Stimulated activated CD8-positive, alpha-beta memory T cell treated with anti-CD3 and anti-CD28 coated beads, Interleukin-4, amount 100 ng/mL, for 48 hours (primary cell): ENCODE measurements around the gene EXD3.
A peak's percentile ranks its signal among the peaks of the same experiment; 100 is the strongest.

Experiments used
- DNase-seq: peaks from one replicate; pipeline ENCODE4 v3.0.0-alpha.2; 2020

EXD3 gene

DNA sequence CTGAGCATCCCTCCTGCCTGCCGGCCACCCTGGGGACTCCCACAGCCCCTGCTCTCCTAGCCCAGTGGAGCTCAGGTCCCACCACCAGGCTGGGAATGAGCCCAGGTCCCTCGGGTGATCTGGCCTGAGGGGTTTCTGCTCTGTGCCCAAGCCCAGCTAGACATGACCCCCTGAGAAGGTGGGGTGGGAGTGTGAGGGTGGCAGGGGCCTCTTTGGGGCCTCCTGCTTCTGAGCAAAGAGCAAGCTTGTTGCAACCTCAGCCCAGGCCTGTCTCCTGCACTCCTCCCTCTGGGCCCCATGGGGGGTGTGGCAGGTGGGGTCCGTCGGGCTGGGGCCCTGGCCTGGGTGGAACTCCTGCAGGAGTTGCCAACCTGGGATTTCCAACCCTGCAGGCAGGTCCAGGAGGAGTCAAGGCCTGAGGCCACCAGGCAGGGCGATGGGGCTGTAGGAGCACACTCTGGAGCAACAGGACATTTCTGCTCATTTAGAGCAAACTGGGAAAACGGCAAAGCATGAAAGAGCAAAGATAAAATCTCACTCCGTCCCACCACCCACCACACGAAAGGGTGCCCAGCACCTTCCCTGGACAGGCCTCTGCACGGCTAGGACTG is 109.5 kb downstream of the EXD3 start:
- no peak for DNase-seq

DNA sequence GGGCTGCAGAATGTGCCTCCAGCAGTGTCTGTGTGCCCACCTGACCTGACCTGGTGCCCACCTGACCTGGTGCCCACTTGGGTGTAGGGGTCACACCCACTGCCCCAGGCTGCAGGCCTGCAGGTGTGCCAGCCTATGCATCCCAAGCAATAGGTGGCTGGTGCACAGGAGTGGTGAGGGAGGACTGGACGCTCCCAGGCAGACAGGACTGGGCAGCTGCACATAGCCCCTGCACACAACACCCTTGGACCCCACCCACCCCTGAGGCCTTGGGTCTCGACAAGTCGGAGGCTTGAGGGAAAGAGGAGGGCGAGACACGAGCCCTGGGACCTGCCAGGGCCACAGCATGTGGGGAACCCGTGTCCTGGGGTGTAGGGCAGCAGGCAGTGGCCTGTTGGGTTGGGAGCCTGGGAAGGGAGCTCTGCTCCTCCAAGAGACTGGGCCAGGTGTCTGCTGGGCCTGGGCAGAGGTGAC is 110.1 kb downstream of the EXD3 start:
- DNase-seq: no peak

DNA sequence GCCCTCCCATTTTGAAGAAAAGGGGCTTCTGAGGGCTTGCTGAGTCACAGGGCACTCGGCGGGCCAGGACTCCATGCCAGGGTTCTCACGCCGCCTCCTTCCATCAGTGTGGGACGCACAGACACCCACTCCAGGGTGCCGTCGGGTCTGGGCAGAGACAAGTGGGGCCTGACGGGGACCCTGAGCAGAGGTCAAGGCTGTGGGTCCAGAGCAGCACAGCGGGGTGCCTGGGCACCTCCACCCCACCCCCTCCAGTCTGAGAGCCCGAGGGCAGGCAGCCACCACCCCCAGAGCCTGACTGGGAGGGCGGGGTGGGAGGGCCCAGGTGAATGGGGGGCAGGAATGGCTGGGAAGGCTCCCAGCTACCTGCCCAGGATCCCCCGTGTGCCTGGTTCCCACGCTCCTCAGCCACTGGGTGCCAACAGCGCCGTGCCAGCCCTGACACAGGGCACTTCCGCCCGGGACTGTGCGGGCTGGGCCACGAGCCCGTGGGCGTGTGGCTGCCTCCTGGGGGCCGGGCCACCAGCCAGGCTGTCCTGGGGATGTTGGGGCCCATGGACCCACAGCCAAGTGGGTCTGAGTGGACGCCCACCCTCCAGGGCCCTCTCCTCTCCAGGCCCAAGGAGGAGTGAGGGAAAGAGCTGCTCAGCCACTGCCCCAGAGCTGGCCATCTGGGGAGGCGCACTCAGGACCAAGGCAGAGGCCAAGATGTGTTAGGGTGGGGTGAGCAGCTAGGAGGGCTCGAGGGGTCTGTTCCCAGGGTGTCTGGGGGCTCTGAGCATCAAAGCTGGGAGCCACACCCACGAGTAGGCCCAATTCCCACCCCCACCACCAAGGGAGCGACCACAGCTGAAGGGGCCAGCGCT is 110.7 kb downstream of the EXD3 start:
- no peak for DNase-seq

DNA sequence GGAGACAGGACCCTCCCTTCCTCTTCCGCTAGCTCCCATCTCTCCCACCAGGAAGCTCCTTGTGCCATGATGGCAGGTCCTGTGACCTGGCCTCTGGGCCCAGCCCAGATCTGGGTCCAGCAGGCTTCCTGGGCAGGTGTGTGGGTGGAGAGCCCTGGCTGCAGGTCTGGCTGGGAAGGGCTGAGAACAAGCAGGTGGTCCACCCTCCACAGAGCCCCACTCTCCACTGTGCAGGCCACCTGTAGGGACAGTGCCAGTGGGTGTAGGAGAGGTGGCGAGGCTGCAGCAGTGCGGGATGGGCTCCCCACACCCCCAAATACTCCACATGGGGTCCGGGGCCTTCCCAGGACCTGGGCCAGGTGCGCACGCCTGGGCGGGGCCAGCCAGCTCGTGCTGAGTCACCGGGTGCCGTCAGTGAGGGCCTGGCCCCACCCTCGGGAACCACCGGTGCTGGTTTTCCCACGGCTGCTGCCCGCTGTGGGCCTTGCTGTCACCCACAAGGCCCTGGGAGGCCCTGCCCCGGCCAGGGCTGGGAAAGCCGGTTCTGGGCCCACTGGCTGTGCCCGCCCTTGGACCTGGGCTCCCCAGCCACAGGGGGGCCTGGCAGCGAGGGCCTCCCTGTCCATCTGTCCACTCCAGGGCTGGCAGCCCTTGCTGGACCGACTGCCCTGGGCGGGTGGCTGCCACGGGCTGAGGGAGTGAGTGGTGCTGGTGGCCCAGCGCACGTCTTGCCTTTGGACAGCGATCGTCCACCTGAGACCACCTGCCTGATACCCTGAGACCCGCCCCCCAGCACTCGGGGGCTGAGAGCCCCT is 111.6 kb downstream of the EXD3 start:
- DNase-seq: no peak

DNA sequence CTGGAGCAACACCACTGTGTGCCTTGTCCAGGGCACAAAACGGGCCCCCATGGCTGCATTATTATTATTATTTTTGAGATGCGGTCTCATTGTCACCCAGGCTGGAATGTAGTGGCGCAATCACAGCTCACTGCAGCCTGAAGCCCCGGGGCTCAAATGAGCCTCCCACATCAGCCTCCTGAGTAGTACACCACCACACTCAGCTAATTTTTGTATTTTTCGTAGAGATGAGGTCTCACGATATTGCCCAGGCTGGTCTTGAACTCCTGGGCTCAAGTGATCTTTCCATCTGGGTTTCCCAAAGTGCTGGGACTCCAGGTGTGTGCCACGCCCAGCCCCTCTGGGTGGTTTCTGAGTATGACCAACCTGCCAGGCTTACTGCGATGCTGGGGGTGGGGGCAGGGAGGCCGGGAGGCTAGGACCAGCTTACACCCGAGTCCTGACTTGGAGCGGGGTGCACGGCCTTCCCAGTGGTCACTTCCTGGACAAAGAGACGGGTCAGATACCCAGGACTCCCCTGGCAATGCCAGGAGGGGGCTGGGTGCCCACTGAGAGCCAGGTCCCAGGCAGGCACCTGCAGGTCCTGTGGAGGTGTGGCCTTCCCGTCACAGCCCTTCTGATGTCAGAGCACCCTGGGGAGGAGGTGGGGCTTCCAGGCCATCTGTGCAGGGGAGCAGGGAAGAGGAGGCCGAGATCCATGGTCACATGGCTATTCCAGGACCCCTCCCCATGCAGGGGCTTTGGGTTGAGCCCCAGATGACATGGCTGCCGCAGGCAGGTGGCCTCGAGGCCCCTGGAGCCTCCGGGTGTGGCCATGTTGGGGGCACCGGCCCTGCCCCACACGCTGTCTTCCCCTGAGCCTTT is 112.5 kb downstream of the EXD3 start:
- no peak for DNase-seq

DNA sequence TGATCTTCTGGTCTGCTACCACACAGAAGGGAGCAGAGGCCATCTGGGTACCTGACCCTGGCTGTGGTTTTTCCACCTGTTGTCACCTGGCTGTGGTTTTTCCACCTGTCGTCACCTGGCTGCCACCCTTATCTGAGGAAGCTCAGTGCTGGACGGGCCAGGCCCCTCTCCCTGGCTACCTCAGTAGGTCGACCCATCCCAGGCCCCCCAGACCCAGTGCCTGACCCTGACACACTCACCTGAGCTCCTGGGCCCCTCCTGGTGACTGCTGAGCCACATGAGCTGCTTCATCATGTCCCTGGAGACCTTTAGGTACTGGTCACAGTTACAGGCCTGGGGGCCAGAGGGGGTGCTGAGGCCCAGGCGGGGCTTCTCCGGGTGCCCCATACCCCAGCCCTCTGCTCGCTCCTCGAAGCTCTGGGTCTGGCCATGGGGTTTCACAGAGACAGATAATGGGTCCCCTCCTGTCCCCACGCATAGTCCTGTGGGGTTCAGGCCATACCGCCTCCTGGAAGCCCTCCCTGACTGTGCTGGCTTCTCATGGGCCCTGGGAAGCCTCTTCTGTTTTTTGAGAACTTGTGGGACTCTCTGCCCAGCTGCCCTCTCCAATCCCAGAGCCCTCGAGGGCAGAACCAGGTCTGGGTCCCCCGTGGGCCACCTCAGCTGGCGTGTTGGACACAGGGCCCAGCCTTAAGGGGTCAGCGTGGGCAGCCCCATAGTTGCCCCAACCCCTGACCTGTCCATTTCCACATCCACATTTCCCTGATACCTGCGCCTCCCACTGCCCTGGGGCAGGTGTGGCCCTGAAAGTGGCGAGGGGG is 113.4 kb downstream of the EXD3 start:
- DNase-seq: no peak

DNA sequence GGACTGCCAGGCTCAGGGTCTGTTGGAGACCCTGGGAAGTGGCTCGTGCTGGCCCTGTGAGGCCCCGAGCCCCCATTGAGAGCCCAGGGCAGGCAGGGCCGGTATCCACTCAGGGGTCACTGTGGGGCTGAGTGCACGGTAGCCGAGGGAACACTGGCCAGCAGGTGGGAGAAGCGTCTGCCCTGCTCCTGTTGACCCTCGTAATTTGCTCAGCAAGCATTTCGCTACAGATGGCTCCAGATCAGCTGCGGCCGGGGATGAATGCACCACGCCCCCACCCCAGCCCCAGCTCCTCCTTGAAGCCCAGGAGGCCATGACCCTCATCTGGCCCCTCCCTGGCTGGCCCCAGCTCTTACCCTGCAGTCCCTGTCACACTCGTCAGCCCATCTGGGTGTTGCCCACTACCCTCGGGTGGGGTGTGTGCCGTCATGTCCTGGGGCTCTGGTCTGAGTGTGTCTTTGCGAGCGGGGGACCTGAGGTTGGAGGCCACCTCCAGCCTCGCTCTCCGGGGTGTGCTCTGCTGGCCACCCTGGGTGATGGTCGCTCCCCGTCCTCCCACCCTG is 114.8 kb downstream of the EXD3 start:
- DNase-seq: no peak

DNA sequence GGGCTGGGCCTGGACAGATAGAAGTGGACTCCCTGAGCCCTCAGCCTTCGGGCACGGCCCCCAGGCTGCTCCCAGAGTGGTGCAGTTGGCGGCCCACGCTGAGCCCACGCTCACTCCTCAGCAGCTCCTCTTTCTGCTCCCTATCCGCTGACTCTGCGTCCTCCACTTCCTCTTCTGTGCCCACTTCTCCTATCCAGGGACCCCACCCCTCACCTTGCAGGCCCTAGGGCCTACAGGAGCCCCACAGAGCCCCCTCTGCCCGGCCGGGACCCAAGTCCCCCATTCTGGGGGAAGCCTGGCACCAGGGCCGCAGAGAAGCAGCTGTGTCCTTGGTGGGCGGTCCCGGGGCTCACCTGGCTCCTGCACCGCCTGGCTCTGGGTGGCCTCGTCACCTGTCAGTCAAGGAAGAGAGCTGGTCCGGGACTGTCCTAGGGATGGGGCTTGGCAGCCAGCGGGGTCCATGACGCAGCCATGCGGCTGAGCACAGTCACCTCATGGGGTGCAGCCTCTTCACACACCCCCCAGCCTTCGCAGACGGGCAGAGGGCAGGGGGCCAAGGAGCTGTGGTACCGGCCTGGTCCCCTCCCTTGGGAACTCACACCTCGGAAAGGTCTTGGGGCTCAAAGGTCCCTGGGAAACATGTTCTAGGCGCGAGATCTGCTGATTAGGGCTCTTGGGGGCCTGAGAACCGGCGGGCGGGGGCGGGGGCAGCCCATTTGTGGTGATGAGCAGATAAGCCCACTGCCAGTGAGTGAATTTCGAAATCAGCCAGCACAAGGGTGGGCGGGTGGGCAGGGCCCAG is 115.5 kb downstream of the EXD3 start:
- DNase-seq: no peak

DNA sequence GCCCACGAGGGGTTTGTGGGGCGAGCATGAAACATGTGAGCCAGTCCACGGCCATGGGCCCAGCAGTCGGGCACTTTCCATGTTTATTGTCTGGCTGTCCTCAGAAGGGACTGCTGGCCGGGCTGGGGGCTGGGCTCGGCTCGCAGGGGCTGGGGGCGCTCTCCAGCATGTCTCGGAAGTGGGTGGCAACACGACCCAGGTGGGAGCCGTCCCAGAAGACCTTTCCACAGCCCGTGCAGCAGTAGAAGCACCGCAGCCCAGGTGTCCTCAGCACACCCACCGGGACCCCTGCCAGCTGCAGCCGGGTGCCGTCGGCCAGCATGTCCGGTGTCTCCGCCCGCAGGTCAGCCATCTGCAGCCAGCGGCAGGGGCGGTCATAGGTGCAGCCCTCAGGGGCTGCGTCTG is 116.1 kb downstream of the EXD3 start:
- DNase-seq: no peak

DNA sequence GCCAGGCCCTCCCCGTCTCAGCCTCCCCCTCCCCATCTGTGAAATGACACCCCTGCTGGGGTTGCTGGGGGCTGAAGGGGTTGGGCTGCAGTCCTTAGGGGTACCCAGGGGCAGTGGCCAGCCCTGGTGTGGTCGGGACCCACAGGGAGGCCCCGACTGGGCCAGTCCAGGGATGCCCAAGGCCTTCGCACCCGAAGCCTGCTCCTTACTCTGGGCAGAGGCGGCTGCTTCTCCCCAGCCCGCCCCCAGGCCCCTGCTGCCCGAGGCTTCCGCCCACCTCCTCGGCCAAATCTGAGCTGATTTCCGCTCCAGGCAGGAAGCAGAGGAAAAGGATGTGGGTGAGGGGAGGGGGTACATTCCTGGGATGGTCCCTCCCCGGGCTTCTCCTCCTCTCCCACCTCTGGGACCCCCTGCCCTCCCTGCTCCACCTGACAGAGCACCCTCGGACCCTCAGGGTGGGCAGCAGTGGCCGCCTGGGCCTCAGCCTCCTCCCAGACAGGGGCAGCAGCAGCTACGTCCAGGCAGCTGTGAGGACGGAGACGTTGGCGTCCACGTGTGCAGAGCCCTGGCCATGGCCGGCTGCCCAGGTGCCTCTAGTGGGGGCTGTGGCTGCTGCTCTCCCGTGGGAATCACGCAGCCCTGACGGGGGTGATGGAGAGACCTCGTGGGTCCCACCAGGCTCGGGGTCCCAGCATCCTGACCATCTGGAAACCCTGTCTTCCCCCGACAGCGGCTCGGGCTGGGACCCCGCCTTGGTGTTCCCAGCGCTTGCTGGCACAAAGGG is 116.7 kb downstream of the EXD3 start:
- DNase-seq: no peak

DNA sequence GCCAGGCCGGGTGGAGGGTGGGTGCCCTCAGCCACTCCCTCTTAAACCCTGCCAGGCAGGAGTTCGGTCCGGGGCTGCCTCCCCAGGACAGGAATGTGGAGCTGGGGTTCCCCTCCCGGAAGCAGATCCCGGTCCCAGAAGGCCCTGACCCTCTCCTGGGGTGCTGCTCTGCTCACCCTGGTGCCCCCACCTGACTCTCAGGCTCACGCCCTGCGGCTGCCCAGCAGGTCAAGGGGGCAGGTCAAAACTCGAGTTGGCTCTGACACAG is 117.2 kb downstream of the EXD3 start:
- no peak for DNase-seq

DNA sequence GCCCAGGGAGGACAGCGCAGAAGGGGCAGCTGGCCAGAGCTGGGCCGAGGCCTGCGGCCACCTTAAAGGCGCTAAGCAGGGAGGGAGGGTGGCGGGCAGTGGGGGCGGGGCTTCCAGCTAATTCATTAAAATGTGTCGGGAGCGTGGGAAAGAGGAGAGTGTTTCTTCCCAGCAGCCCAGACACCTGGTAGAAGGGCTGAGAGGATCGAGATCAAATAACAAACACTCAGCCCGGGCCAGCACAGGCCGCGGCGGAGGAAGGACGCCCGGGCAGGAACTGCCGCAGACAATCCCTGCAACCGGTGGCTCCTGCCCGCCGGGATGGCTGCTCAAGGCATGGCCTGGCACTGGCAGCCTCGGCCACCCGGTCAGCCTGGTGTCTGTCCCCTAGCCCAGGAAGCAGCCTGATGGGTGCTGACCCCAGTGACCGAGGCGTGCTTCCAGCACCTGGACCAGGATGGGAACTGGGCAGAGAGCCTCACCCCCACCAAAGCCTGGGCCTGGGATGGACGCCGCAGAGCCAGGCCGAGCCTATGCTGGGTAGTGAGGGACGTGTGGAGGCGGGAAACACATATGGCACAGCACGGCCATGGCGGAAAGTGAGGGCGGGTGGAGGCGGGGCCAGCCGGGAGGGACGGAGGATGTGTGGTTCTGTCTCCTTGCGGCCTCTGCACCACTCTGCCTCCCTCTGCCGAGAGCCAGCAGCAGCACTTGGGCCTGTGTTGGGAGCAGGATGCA is 117.7 kb downstream of the EXD3 start:
- DNase-seq: peak; percentile 77

DNA sequence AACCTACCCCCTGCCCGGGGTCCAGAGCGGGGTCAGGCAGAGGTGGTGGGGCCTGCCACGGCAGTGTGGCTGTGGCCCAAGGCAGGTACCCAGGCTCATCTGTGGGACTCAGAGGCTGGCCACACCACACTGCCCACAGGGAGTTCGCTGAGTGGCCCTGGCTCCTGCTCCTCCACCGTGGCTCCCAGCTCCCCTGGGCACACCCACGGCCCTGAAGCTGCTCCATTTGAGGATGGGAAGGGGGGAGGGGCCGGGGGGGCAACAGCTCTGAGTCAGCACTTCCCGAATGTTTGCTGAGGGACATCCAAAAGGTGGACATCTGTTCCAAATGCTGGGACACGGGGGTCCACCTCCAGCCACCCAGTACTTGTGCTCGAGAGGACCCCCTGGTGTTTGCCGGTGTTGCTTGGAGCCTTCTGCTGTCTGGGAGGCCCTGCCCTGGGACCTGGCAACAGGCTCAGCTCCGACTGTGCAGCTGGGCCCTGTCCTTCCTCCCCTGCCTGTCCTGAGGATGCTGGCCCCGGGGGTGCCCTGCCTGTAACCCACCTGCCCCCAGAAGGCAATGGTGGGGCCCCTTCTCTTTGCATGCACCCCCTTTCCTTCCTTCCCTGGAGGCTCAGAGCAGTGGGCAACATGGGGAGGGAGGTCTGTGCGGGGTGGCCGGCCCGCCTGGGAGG is 118.4 kb downstream of the EXD3 start:
- no peak for DNase-seq

DNA sequence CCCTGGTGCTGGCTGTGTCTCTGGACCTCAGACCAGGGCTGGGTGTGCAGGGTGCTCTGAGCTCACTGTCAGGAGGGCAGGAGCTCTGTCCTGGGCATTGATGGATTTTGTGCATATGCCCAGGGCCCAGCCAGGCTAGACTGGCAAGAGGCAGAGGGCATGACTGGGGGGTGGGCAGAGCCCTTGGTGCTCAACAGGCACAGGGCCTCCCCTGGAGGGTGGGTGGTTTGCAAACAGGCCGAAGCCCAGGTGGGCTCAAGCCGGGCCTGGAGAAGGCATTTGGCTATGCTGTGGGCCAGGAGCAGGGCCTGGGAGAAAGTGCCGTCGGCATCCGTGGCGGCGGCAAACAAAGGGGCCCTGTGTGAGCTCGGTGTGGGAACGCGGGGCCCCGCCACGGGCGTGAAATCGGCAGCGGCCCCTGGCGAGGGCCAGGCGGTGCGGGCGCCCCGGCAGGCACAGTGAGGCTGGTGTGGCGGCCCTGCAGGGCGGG is 119.0 kb downstream of the EXD3 start:
- DNase-seq: no peak

DNA sequence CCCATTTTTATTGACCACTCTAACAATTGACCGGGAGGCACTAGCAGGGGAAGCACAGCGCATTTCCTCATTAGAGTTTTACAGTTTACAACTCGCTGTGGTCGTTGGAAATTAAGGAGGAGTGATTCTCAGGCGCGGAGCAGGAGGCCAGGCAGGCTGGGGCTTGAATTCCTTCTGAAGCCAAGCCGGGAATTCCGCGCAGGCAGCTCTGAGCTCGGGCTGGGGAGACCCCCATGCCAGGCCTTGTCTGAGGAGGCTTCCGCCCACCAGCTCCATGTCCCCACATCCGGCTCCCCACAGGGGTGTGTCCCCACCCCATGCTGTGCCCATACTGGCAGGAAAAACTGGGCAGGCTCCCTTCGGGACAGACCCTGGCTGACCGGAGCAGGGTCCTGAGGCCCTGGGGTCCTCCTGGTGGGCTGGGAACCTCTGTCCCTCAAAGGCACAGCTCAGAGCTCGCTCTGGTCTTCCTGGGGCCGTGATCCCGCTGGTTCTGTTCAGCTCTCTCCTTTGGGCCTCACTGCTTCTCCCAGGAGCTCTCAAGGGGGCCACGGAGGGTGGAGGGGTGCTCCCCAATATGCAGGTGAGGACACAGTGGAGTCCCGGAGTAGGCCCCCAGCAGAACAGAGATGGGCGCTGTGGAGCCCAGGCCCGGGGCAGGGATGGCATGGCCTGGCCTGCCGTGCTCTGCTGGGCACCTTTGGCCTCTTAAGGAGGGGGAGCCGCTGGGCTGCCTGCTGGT is 119.6 kb downstream of the EXD3 start:
- no peak for DNase-seq

DNA sequence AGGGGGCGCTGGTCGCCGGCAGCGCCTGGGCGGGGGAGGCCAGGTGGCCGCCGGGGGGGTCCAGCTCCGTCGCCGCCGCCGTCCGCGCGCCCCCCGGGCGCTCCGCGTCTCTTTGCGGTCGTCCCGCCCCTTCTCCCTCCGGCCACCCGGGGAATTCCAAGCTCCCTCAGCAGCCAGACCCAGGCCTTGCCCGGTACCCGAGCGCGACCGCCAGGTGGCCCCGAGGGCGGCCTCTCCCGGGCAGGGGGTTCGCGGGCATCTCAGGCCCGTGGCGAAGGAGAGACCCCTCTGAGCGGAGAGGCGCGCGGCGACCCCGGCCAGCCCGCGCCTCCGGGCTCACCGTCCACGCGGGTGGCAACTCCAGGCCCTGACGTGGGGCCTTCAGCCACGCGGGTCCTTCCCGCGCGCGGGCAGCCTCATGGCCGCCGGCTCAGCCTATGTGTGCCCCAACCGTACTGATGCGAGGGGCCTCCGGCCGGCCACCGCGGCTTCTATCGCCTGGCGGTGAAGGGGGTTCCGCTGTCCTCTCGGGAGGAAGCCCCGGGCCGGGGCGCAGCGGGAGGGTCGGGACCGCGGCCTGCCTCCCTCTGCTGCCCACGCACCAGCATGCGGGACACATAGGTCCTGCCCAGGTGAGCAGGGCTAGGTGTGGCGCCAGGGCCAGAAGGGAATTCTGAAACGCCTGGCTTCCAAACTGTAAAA is 120.4 kb downstream of the EXD3 start:
- no peak for DNase-seq

DNA sequence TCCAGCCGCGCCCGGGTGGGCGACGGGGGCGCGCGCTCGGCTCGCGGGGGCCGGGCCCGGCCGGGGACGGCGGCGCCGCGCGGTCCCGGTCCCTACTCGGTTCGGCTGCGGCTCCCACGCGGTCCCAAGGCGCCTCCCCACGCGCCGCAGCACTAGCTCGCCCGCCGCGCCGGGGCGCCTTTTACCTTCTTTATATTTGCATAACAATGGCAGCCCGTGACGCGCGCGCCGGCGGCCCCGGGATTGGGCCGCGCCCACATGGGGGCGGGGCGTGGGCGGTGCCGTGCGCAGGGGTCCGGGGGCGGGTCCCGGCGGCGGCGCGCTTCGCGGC is 120.9 kb downstream of the EXD3 start, which contains the start of gene NRARP:
NRARP (minus strand) TSS at position 154 of the 331 bp plus-strand sequence. CDS start 343 bp downstream, outside the sequence.
- DNase-seq: peak; percentile 93
